T-helper 1 cell treated with Interleukin-12 subunit alpha and Interleukin-12 subunit beta and Interleukin-4 antibody, amounts not matched to agents 30 ng/mL and 1 ng/mL, for 36 hours (primary cell): ENCODE data around the gene PRIMA1. TPM values are rescaled to one million over a fixed set of nuclear protein-coding genes. Genes with fewer than 3 reads are reported as not detected.

Experiments
- intact Hi-C: fragments of 100-400 bp; cut with micrococcal nuclease; formaldehyde crosslinking; loops from one replicate; pipeline ENCODE4 v1.15.1; 2024
- total RNA-seq: library from RNA; stranded (reverse); gene quantifications from 2 replicates; pipeline ENCODE4 v1.2.3, GENCODE V29; 2022

PRIMA1 gene
- total RNA-seq, 1 donor from 2014 or later: not detected

DNA sequence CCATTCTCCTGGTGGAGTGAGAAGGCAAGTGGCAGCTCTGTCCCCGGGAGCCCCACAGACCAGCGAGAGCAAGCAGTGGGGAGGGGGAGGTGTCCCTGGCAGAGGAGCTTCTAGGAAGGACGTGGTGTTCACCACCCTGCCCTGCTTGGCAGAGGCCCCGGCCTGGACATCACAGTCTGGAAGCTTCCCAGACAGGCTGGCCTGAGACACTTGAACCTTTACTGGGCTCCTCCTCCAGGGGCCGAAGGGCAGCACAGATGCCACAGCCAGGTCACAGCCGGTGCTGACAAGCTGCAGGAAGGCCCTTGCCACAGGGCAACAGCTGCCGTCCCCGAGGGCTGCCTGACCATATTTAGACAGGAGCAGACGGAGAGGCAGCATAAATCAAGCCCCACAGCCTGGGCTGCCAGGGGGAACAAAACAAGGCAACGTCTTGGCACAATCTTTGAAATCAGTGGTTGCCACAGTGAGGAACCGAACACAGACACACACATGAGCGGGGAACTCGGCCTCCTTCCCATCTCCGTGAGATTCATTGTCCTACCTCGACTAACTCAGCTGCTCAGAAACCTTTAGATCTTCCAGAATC lies 28.5 kb downstream of the PRIMA1 start:
- intact Hi-C loops: no loop called here

DNA sequence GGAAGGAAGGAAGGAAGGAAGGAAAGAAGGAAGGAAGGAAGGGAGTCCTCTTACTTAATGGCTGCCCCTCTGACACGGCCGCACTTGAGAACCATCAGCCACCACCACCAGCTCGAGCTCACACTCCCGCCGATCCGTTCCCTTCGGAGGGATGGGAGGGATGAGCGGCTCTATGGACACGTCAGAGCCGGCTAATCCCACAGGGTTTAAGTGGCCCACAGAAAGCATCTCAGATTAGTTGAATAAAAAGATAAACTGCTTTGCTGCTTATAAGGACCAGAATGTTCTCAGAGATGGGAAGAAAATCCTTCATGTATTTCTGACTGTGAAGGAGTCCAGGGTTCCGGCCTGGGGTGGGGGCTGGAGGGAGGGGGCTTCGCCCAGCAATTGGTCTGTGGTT lies 31.1 kb downstream of the PRIMA1 start:
- intact Hi-C loops: no loop called here

DNA sequence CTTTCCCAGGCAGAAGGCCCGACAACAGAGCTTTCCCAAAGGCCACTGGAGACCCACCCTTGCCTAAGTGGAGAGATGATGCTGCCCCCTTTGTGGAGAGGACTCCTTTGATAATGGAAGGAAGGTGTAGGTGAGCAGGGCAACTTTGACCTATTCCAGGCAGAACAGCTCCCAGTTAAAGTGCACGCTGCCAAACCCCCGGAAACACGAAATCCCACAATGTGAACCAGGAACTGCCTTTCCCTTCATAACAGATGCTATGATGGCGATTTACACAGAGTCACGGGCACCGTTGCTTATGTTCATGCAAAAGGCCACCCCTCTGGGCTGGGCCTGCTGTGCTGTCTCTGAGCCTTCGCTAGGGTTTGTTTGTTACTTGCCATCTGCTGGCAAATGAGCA lies 34.6 kb downstream of the PRIMA1 start:
- intact Hi-C loops: no loop called here

DNA sequence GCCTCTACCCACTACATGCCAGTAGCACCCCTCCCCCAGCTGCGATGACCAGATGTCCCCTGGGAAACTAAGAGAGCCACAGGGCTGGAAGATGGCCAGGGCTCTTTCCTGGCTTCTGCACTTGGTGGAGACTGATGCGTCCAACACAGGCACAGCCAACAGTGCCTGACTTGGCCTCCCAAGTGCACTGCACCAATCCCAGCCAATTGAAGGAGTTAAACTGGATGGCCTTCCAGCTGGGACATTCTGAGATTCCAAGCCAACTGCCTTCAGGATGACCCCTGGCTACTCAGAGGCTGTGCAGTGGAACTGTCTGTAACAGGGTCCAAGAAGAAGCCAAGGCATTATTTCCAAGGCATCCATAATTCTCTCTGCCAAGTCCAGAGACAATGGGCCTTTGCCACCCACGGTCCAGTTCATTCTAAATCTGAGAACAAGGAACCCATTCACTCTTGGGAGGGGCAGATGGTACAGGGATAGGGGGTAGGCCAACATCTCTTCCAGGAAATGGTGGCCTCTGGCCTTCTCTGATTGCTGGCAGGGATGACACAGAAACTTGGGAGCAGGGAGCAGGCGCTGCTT lies 35.2 kb downstream of the PRIMA1 start:
- intact Hi-C loops: no loop called here

DNA sequence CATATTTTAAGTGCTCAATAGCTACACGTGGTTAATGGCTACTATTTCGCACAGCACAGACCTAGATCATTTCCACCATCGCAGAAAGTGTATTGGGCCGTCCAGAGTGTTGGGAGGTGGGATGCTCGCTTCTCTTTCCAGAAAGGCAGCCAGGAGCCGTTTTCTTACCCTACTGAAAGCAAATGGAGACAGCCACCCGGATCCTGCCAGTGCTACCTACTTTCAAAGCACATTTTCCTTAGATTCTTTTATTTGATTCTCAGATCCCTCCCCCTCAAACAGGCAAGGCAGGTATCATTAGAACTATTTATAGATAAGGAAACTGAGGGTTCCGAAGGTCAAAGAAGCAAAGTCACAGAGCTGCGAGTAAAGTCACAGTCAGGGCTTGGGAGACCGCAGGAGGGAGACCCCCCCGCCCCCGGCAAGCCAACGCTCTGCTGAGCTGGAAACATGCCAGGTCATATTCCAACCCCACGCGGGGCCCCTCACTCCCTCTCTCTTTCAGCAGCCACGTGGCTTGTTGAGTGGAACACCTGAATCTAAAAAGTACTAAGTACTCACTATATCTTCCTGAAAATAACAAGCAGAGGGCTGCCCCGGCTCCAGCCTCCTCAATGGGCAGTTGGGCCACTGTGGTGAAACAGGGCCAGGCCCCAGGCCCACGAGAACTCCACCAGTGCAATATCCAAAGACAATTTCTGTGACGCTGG lies 36.2 kb downstream of the PRIMA1 start:
- intact Hi-C loops: no loop called here

DNA sequence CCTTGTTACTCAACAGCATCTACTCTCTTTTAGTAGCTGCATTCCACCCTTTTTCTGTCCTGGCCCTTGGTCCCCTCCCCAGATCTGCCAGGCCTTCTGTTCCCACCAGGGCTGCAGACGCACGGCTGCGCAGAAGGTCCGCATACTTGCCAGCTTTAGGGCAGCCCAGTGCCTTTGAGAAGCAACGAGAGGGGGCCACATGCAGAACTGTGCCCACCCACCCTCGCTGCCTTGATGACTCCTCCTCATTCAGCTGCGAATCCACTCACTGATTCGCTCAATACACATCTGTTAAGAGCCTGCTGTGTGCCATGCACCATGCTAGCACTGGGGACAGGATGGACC lies 39.2 kb downstream of the PRIMA1 start:
- intact Hi-C loops: no loop called here

DNA sequence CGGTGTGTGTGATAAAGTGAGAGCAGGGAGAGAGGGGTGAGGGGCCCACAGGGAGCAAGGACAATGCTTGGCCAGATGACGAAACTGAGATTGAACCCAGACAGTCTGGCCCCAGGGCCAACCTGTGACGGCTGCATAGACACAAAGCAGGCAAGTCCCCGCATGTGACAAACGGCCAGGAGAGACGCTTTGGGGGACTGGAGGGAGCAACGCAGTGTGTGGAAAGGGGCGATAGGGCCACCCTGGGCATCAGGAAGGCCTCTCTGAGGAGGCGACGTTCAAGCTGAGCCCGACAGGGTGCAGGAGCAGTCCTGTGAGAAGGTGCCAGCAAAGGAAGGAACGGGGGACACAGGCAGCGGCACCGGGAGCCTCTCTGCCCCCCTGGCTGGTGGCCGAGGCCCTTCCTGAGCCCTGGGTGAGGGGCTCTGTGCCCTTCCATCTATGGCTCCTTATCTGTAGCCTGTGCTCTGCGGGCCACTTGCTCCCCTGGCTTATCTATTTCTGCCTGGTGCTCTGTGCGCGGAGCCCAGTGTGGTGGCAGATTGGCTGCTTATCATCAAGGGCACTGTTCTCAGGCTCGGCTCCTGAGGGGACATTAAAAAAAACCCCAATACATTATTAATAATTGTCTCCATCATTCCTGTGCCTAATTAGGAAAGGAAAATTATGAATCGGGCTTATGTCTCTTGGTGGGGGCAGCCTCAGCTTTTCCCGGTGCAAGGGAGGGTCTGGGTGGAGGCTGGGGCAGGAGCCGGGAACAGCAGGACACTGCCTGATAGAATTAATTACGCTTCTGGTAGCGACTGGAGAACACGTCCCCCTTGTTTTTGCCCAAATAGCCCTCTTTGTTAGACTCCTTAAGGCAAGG lies 39.8 kb downstream of the PRIMA1 start:
- intact Hi-C loops: no loop called here

DNA sequence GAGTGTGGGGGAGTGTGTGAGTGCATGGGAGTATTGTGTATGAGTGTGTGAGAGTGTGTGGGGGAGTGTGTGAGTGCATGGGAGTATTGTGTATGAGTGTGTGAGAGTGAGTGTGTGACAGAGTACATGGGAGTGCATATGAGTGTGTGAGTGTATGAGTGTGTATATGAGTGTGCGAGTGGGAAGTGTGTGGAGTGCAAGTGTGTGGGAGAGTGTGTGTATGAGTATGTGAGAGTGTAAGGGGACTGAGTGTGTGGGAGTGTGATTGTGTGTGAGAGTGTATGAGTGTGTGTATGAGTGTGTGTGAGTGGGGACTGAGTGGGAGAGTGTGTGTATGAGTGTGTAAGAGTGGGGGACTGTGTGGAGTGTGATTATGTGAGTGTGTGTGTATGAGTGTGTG lies 40.7 kb downstream of the PRIMA1 start:
- intact Hi-C loops: no loop called here

DNA sequence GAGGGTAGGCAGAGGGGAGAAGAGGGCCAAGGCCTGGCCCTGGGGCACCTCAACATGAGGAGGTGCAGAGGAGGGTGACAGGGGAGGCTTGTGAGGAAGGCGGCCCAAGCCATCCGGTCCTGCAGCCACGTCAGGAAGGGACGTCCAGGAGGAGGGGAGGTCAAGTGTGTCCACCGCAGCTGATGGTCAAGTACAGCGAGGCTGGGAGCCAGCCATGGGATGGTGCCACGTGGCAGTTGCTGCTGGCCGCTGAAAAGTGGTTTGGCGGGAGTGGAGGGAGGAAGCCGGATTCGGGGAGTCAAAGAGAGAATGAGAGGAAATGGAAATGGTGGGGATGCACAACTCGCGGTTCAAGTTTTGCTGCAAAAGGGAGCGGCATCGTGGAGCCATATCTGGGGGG lies 41.2 kb downstream of the PRIMA1 start:
- intact Hi-C loops: no loop called here

DNA sequence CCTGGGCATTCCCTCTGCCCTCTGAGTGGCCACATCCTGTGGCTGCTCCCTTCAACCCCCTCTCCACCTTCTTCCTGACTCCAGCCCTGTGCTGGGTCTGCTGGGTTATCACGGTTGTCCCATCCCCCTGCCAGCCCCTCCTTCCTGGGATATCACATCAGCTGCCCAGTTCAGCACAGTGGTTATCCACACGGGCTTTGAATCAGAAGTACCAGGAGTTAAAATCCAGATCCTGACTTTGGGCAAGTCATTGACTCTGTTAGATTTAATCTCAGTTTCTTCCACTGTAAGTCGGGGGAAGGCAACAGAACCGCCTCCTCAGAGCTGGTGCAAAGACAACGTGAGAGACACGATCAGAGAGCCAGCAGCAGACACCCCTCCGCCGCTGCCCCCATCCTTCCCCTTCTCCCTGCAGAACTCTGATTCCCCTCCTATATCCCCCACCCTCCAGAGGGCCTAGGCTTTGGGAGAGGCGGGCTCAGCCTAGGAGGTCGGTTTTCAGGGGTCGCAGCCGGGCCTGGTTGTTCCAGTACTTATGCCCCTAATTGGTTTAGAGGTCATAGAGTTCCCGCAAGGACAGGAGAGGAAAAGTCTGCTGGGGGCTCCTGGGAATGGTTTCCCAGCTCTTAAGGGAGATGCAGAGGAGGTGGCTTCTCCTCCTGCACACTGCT lies 42.5 kb downstream of the PRIMA1 start:
- intact Hi-C loops: no loop called here

DNA sequence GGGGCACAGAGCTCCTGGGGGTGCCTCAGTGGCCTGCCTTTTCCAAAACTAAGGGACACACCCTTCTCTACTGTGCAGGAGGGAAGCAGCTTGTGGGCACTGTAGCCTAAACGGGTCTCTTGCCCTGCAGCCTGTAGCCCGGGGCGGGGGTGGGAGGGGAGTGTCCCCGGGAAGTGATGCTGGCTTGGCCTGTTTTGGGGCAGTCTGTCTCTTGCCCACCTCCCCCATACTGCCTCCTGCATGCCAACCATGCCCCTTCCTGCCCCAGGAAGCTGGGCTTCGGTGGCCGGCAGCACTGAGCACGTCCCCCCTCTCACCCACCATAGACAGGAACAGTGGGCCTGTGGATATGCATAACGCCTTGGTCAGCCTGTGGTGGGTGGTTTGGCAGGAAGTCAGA lies 43.4 kb downstream of the PRIMA1 start:
- intact Hi-C loops: no loop called here

DNA sequence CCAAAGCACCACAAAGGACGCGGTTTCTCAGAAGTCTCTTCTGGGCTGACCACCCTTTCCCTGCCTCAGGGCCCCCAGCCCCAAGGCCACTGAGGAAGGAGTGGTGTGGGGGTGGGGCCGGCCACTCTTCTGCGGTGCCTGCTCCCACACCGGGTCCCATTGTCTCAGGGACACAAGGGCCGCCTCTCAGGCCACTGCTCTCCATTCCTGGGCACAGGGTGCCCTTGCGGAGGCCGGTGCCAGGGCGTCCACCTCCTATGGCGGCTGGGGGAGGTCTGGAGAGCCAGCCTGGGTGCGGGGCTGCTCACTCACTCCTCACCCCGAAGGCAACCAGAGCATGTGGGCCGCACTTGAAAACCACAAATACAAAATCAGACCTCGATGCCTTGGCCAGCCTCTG lies 44.1 kb downstream of the PRIMA1 start:
- intact Hi-C loops: no loop called here

DNA sequence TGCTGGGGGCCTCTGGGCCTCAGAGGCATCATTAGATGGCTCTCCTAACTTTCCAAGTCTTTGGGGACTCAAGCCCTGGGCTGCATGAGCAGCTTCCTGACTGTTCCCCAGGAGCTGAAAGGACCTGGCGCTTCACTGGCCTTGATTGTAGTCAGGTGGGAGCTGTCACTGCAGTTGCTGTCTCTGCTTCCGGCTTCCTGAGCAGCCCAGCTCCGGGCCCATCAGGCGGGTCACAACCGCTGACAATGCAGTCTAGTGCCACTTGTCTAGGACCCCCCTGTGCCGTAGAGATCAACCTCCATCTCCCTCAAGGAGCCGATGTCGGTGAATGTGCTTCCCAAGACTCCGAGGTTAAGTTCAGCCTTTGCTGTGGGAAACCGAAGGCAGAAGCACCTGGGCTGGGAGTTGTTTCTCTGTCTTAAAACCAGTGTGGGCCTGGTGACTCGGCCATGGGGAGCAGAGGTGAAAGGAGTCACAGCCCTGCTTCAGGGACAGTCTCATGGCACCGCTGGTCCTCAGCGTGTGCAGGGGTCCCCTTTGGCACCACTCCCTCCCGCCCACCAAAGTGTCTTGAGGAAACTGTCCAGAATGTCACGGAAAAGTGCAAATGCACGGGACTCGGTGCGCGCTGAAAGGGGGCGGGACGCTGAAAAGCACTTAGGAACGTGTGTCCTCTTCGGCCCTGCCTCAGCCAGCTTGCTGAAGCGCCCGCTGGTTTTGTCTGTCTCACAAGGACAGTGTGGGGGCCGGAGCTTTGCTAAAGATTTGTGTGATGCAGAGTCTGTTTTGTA lies 44.8 kb downstream of the PRIMA1 start:
- intact Hi-C loops: no loop called here

DNA sequence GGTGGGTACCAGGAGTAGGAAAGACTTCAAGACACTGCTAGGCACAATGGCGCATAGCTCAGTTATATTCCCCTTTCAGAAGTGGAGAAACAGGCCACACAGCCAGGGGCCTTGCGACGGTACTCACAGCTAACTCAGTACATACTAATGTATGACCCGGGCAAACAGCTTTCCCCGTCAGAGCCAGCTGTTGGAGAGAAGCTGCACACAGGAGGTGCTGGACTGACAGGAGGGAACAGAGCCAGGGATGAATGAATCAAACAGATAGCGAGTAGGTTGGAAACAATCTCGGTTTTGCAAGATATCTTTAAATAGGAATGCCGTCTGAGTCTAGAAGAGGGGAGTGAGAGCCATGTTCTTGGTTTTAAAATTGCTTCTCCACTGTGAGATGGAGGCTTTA lies 45.5 kb downstream of the PRIMA1 start:
- intact Hi-C loops: no loop called here

DNA sequence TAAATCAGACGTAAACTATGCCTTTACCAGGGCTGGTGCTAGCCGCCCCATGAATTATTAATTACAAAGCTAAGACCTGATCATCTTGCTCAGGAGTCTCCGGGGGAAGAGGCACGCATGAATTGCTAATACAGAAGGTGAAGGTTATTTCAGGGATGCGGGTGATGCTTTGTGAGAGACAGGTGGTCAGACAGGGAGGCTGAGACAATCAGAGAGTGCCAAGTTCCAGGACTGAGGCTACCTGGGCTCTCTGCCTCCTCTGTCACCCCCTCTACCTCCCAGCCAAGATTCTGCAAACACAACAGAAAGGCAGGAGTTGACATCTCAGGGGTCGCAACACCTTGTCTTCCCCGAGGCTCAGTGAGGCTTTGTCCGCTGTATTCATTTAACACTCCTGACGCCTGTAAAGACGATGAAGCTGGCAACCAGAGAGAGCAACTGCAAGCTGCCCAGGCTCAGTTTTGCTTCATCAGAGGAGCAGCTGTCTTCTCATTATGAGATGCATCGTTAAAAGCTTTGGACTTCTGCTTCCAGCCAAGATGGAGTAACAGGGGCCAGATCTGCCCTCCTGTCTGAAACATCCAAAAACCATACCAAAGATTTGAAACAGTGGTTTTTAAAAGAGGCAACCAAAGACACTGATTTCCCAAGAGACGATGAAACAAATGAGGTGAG lies 46.6 kb downstream of the PRIMA1 start:
- intact Hi-C loops: no loop called here

DNA sequence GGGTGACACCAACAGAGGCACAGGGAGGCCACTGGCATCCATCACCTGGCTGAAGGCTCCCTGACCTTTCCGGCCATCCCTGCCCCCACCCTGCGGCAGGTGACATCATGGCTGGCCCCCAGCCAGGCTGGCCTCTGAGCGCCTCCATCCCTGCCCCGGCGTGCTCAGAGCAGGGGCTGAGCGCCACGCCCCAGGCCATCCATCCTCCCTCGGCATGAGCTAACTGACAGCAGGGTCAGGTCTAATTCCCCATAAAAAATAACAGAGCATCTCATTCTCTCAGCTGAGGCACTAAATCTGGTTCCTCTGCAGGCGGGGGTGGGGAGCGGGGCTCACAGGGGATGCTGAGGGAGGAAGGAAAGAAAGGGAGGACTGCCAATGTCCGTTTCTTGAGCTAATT lies 50.7 kb downstream of the PRIMA1 start:
- intact Hi-C loops: no loop called here

DNA sequence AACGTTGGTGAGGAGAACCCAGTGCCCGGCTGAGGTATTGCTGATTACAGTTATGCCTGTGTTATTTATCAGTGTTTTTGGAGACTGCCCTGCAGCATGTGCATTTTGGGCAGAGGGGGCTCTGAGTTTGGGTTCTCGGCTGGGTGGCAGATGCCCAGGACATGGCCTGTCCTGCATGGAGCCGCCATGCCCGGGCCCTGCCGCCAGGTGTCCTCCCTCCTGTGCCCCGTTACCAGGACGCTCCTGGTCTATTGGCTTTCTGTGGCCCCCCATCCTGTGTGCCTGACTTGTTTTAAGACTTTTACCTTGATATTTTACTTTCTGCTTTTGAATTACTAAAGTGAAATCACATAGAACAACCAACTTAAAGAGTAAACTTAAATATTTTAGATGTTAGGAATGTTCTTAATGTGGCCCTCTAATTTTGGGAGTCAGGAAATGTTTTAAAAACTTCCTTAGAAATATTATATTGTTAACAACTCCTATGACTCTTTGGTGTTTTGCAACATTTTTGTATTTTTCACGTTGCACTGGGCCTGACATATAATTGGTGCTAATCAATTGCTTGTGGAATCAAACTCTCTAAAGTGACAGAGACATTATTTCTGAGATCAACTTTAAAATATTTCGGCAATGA lies 51.8 kb downstream of the PRIMA1 start:
- intact Hi-C loops: no loop called here

DNA sequence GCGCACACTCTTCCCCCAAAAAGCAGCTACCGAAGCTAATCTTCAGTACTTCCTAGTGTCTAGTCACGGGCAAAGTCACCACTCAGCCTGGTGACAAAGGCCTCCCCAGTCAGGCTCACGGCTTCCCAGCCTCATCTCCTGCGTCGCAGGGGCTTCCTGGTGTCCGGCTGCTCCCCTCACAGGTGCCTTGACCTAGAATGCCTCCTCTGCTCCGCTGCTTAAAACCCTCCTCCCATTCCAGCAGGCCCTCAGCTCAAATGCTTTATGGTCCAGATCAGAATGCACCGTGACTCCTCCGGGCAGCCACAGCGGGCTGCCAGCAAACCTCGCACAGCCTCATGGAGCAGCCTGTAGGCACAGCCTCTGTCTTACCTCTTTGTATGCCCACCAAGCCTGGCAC lies 53.1 kb downstream of the PRIMA1 start:
- intact Hi-C loops: no loop called here

DNA sequence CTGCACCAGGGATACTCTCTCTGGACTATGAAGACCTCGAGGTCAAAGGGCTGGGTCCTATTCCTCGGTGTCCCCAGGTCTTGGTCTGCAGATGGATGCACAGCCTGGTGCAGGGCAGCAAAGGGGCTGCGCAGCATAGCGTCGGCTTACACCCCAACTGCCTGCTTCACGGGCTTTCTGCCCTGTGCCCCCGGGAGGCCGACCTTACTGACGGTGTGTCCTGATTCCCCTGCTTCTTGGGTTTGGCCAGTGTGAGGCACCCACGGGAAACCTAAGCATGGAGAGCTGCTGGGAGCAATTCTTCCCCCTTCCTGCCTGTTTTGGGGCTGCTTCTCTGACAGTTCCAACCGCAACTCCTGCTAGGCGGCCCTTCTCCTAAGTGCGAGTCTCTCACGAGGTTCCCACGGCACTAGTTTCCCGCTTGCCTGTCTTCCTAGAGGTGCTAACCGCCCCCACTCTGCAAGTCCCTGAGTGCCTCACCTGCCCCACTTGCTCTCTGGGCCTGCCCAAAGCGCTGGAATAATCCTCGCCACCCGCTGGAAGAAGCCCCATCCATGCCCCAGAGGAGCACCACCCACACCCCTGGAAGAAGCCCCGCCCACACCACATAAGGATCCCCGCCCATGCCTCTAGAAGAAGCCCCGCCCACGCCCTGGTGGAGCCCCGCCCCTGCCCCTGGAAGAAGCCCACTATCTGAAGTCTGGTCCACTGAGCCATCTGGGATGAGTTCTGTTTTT lies 54.0 kb downstream of the PRIMA1 start:
- intact Hi-C loops: no loop called here
